Neural progenitor cell (in vitro differentiated cells): ENCODE measurements around the gene ST6GAL2. TPM values are rescaled to one million over a fixed set of nuclear protein-coding genes. Genes with fewer than 3 reads are reported as not detected.

Experiments used
- DNase-seq: peaks from one replicate; pipeline ENCODE4 v3.0.0-alpha.2; 2016; ENCODE audit warnings: low spot score
- H2AFZ ChIP-seq: fragments of 200-600 bp; sonication (generic); replicated peaks from 2 replicates; pipeline ENCODE4 v1.6.1; 2016; ENCODE audit warnings: antibody characterized with exemption
- H3F3A ChIP-seq: fragments of 200-600 bp; sonication (generic); 2 replicates; pipeline ENCODE4 v1.6.1; 2016; ENCODE audit warnings: antibody characterized with exemption, low read depth
- H3K27ac ChIP-seq: fragments of 200-600 bp; sonication (generic); 2 replicates; pipeline ENCODE4 v1.5.1; 2016; ENCODE audit warnings: mild to moderate bottlenecking
- H3K27me3 ChIP-seq: fragments of 200-600 bp; sonication (generic); 2 replicates; pipeline ENCODE4 v1.6.1; 2016; ENCODE audit warnings: mild to moderate bottlenecking, moderate library complexity
- H3K36me3 ChIP-seq: fragments of 200-600 bp; sonication (generic); 2 replicates; pipeline ENCODE4 v1.5.1; 2016
- H3K4me1 ChIP-seq: fragments of 200-600 bp; sonication (generic); 2 replicates; pipeline ENCODE4 v1.6.1; 2016; ENCODE audit warnings: mixed run types
- H3K4me2 ChIP-seq: fragments of 200-600 bp; sonication (generic); 2 replicates; pipeline ENCODE4 v1.6.1; 2016
- H3K4me3 ChIP-seq: fragments of 200-600 bp; sonication (generic); 2 replicates; pipeline ENCODE4 v1.5.1; 2016
- H3K79me2 ChIP-seq: fragments of 200-600 bp; sonication (generic); 2 replicates; pipeline ENCODE4 v1.6.1; 2016; ENCODE audit warnings: low read depth
- H3K9ac ChIP-seq: fragments of 200-600 bp; sonication (generic); 2 replicates; pipeline ENCODE4 v1.6.1; 2016
- H3K9me3 ChIP-seq: fragments of 200-600 bp; sonication (generic); 2 replicates; pipeline ENCODE4 v1.5.1; 2016; ENCODE audit warnings: low read depth
- H4K20me1 ChIP-seq: fragments of 200-600 bp; sonication (generic); 2 replicates; pipeline ENCODE4 v1.6.1; 2016; ENCODE audit warnings: low read depth
- H3K27ac Mint-ChIP-seq: 3 replicates; pipeline ENCODE4 v1.8.0; 2021; ENCODE audit warnings: mixed read lengths
- H3K27me3 Mint-ChIP-seq: 2 replicates; pipeline ENCODE4 v1.8.0; 2022; ENCODE audit warnings: low read depth, mild to moderate bottlenecking, inconsistent platforms, moderate library complexity, mixed read lengths; ENCODE audit not compliant: insufficient read depth
- H3K36me3 Mint-ChIP-seq: 3 replicates; pipeline ENCODE4 v1.8.0; 2021; ENCODE audit warnings: mixed read lengths
- H3K4me1 Mint-ChIP-seq: 3 replicates; pipeline ENCODE4 v1.8.0; 2021; ENCODE audit warnings: mixed read lengths
- H3K4me3 Mint-ChIP-seq: 3 replicates; pipeline ENCODE4 v1.8.0; 2021; ENCODE audit warnings: mild to moderate bottlenecking, moderate library complexity, mixed read lengths
- H3K9me3 Mint-ChIP-seq: 3 replicates; pipeline ENCODE4 v1.8.0; 2020; ENCODE audit warnings: mixed read lengths
- EZH2 ChIP-seq: fragments of 200-600 bp; sonication (generic); IDR thresholded peaks from 2 replicates; pipeline ENCODE4 v1.6.1; 2017; ENCODE audit warnings: antibody characterized with exemption, mild to moderate bottlenecking, moderate library complexity
- EZH2phosphoT487 ChIP-seq: fragments of 200-600 bp; sonication (generic); IDR thresholded peaks from 2 replicates; pipeline ENCODE4 v1.6.1; 2017; ENCODE audit warnings: antibody characterized with exemption
- total RNA-seq: library from RNA; depleted of rRNA; stranded (reverse); fragments of >200 nt; gene quantifications from 2 replicates; pipeline ENCODE4 v1.2.3, GENCODE V29; 2015; ENCODE audit warnings: low replicate concordance
- TF ChIP-seq, protein P1 (sequence below): fragments of 200-600 bp; sonication (generic); IDR thresholded peaks from 2 replicates; pipeline ENCODE4 v1.5.1; 2017; ENCODE audit warnings: antibody characterized with exemption, mild to moderate bottlenecking

The ST6GAL2 gene
- total RNA-seq, 1 donor from 2014 or later, result 10.1 TPM

DNA sequence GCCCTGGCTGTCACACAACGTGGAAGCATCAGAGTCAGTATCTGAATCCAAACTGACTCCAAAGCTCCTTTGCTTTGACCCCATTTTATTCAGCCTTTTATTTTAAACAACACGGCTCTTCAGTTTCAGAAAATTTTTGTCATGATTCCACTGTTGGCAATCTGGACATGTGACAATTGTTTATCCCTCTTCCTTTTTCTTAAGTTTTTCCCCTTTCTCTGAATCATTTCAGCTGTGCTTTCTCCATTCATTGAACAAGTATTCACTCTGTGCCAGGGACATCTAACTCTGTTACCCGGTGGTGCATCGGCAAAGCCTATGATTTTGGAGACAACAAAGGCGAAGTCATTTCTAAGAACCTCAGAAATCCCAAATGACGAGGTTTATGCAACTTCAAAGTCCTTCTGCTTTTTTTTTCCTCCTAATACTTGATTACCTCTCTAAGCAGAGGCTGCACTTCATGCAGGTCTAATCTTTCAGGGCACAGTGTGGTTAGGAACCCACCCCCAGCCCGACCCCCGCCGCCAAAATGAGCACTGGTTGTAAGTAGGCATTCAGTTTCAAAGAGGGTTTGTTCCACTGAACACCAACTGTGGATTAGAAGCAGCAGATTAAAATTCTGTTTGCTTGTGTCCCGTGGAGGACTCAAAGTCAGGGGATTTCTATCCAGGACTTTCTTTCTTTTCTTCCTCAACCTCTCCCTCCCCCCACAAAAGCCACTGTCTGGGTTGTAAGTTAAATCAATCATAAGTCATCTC lies 18.6 kb downstream of the ST6GAL2 start:
- H3K4me2 ChIP-seq, result peak overlapping the region; percentile 66
- DNase-seq, result peak; percentile 54

DNA sequence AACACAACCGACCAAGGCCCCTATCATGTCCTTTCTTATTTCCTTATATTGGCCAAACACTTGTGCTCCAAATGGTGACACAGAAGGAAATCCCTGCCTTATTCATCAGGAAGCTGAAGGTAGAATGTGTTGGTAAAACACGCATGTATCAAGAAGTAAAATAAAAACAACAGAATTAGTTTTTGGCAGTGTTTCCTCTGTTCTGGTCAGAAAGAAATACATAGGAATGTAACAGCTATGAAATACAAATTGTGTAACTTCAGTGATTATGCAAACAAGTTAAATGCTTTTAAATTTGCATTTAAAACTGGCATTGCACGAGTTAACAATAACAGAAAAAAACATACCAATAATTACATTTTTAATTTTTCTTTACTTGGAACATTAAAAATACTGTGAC lies 19.3 kb downstream of the ST6GAL2 start:
- no peak overlapping the region for H3K27ac ChIP-seq
- H4K20me1 ChIP-seq, result peaks cover 34% of the 10 kb centered on the region
- H3K27me3 Mint-ChIP-seq, result no peaks in the 10 kb centered on the region
- no peak overlapping the region for H3K9ac ChIP-seq
- H3K9me3 ChIP-seq, result no peaks in the 10 kb centered on the region
- H3K4me1 ChIP-seq, result peaks cover 36% of the 10 kb centered on the region
- peaks cover 9% of the 10 kb centered on the region for H3K9me3 Mint-ChIP-seq
- H3K4me2 ChIP-seq, result peak overlapping the region; percentile 66
- H3K36me3 Mint-ChIP-seq, result peaks cover 24% of the 10 kb centered on the region
- H3K36me3 ChIP-seq, result no peaks in the 10 kb centered on the region
- no peak overlapping the region for H2AFZ ChIP-seq
- peak overlapping the region; percentile 87 for H3K27ac Mint-ChIP-seq
- H3K4me1 Mint-ChIP-seq, result peaks cover 61% of the 10 kb centered on the region
- peaks cover 29% of the 10 kb centered on the region for H3F3A ChIP-seq
- peaks cover 12% of the 10 kb centered on the region for H3K79me2 ChIP-seq
- TF ChIP-seq EZH2phosphoT487 (no peak), EZH2 (no peak)
- TF ChIP-seq, protein P1, sequence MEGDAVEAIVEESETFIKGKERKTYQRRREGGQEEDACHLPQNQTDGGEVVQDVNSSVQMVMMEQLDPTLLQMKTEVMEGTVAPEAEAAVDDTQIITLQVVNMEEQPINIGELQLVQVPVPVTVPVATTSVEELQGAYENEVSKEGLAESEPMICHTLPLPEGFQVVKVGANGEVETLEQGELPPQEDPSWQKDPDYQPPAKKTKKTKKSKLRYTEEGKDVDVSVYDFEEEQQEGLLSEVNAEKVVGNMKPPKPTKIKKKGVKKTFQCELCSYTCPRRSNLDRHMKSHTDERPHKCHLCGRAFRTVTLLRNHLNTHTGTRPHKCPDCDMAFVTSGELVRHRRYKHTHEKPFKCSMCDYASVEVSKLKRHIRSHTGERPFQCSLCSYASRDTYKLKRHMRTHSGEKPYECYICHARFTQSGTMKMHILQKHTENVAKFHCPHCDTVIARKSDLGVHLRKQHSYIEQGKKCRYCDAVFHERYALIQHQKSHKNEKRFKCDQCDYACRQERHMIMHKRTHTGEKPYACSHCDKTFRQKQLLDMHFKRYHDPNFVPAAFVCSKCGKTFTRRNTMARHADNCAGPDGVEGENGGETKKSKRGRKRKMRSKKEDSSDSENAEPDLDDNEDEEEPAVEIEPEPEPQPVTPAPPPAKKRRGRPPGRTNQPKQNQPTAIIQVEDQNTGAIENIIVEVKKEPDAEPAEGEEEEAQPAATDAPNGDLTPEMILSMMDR, result no peak
- H3K4me3 Mint-ChIP-seq, result no peak overlapping the region
- H3K4me3 ChIP-seq, result no peak overlapping the region
- no peak for DNase-seq
- H3K27me3 ChIP-seq, result peaks cover 54% of the 10 kb centered on the region

More for the DNA sequence above, 18.6 kb downstream of the ST6GAL2 start:
- H4K20me1 ChIP-seq, result peaks cover 38% of the 10 kb centered on the region
- H3K27ac Mint-ChIP-seq, result peak overlapping the region; percentile 87
- peak overlapping the region; percentile 21 for H3K4me3 Mint-ChIP-seq
- peak; percentile 73 for TF ChIP-seq EZH2phosphoT487
- TF ChIP-seq, protein P1, result no peak
- no peak overlapping the region for H2AFZ ChIP-seq
- peaks cover 20% of the 10 kb centered on the region for H3K36me3 Mint-ChIP-seq
- H3F3A ChIP-seq, result peaks cover 29% of the 10 kb centered on the region
- no peaks in the 10 kb centered on the region for H3K9me3 ChIP-seq
- peaks cover 61% of the 10 kb centered on the region for H3K4me1 Mint-ChIP-seq
- peaks cover 36% of the 10 kb centered on the region for H3K4me1 ChIP-seq
- H3K36me3 ChIP-seq, result no peaks in the 10 kb centered on the region
- H3K27me3 Mint-ChIP-seq, result no peaks in the 10 kb centered on the region
- peaks cover 12% of the 10 kb centered on the region for H3K79me2 ChIP-seq
- peaks cover 6% of the 10 kb centered on the region for H3K9me3 Mint-ChIP-seq
- H3K27ac ChIP-seq, result no peak overlapping the region
- H3K27me3 ChIP-seq, result peaks cover 58% of the 10 kb centered on the region
- no peak overlapping the region for H3K4me3 ChIP-seq
- H3K9ac ChIP-seq, result no peak overlapping the region

DNA sequence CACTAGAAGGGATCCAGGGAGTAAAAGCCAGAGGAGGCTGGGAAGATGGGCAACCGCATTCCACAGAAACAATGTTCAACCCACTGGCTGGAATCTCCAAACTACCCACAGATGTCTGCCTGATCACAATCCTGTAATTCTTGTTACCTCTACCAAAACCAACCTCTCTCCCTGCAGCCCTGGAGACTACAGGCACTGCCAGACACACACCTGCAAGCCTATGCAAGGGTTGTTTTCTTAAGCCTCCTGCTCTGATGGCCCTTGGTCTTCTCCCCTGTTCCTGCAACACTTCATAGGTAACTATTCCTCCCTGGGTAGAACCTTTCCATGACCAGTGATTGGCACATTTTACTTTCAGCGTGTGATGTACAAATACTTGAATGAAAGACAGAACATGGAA lies 21.9 kb downstream of the ST6GAL2 start:
- Histone ChIP-seq H3K4me1 (peaks cover 25% of the 10 kb centered on the region), H3K4me2 (no peak overlapping the region), H3K36me3 (no peaks in the 10 kb centered on the region), H3K27me3 (peaks cover 36% of the 10 kb centered on the region), H3K9me3 (no peaks in the 10 kb centered on the region), H3K9ac (no peak overlapping the region), H3K79me2 (peaks cover 12% of the 10 kb centered on the region), H2AFZ (no peak overlapping the region), H3F3A (peaks cover 22% of the 10 kb centered on the region), H4K20me1 (peaks cover 23% of the 10 kb centered on the region), H3K27ac (no peak overlapping the region), H3K4me3 (no peak overlapping the region)
- peaks cover 44% of the 10 kb centered on the region for H3K4me1 Mint-ChIP-seq
- peaks cover 5% of the 10 kb centered on the region for H3K27me3 Mint-ChIP-seq
- TF ChIP-seq EZH2phosphoT487, result no peak
- TF ChIP-seq, protein P1, result no peak
- H3K27ac Mint-ChIP-seq, result no peak overlapping the region
- no peak overlapping the region for H3K4me3 Mint-ChIP-seq
- DNase-seq, result no peak
- H3K9me3 Mint-ChIP-seq, result peaks cover 24% of the 10 kb centered on the region
- H3K36me3 Mint-ChIP-seq, result peaks cover 44% of the 10 kb centered on the region
